Inflammatory macrophage treated with lipopolysaccharide for 4 hours (primary cell): Measurements from ENCODE around the gene ARHGAP44.
A peak's percentile ranks its signal among the peaks of the same experiment; 100 is the strongest.

Experiments used
- DNase-seq: peaks from one replicate; pipeline ENCODE4 v3.0.0-alpha.2; 2020

ARHGAP44 gene, protein sequence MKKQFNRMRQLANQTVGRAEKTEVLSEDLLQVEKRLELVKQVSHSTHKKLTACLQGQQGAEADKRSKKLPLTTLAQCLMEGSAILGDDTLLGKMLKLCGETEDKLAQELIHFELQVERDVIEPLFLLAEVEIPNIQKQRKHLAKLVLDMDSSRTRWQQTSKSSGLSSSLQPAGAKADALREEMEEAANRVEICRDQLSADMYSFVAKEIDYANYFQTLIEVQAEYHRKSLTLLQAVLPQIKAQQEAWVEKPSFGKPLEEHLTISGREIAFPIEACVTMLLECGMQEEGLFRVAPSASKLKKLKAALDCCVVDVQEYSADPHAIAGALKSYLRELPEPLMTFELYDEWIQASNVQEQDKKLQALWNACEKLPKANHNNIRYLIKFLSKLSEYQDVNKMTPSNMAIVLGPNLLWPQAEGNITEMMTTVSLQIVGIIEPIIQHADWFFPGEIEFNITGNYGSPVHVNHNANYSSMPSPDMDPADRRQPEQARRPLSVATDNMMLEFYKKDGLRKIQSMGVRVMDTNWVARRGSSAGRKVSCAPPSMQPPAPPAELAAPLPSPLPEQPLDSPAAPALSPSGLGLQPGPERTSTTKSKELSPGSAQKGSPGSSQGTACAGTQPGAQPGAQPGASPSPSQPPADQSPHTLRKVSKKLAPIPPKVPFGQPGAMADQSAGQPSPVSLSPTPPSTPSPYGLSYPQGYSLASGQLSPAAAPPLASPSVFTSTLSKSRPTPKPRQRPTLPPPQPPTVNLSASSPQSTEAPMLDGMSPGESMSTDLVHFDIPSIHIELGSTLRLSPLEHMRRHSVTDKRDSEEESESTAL

DNA sequence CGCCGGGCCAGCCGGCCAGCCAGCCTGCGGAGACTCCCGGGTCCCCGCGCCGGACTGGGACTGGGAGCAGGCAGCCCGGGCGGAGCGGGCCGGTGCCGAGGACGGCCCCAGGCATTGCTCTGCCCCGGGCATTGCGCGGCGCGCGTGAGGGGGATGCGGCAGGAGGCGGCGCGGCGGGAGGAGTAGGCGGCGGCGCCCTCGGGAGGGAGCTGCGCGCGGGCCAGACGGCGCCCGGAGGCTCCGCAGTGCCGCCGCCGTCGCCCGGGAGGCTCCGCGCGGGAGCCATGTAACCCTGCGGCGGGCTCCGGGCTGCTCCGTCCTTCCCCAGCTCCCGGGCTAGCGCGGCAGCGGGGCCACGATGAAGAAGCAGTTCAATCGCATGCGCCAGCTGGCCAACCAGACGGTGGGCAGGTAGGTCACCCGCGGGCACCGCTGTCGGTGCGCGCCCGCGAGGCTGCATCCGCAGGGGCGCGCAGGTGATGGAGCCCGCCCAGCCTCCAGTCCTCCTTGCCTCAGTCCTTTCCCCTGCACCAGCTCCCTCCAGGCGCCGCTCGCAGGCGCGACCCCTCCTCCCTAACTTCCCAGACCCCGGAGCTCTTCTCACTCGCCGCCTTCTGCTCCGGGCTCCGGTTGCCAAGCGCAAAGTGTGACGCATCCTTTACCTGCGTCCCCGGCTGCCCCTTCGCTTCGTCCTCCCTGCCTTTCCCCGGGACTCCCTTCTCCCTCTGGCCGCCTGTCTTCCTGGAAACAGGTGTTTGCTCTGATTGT is at the start of gene ARHGAP44:
Gene ARHGAP44, plus strand, starts transcription at position 18 of the 768 bp plus-strand sequence. Its CDS starts 341 bp downstream, at position 359.
- DNase-seq, result no peak

DNA sequence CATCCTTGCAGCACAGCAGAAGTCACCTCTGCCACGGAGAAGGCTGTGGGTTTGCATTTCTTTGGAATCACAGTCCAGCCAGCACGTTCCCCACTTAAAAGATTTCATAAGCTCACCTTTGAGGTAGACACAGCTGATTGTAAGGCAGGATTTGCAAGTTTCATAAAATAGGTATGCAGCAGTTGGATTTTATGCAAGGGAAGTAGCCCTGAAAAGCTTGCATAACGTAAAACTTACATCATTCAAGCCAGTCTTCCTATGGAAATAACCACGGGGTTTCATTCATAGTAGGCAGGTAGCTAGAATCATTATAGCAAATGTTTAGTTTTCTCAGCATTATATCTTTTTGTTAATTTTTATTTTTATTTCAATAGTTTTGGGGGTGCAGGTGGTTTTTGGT is 49.8 kb upstream of the ARHGAP44 start:
- no peak for DNase-seq

DNA sequence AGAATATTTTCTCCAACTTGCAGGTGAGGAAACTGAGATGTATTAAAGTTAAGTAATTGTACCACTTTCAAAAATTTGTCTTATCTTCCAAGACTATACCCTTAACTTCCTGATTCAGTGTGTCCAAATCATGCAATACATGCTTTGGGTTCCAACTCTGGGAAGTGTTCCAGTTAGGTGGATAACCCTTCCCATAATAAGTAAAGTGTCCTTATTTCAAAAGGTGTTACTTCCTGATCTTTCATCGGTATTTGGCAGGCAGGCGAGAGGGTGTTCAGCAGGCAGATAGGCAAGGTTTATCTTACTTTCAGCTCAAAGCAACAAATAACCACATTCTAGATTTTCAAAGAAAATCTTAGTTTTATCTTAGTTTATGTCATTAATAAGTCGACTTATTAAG is 46.3 kb upstream of the ARHGAP44 start:
- no peak for DNase-seq

DNA sequence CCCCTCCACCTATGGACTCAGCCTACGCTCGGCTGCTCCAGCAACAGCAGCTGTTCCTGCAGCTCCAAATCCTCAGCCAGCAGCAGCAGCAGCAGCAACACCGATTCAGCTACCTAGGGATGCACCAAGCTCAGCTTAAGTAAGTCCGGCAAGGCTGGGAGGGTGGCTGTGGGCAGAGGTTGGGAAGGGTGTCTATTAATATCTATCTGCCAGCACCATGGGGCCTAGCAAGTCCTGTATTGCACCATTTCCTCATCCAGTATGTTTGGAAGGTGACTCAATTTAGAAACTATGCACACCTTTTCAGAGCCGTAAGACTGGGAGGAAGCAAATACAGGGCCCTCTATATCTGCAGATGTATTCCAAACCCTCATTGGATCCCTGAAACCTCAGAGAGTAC is 45.0 kb upstream of the ARHGAP44 start:
- no peak for DNase-seq

DNA sequence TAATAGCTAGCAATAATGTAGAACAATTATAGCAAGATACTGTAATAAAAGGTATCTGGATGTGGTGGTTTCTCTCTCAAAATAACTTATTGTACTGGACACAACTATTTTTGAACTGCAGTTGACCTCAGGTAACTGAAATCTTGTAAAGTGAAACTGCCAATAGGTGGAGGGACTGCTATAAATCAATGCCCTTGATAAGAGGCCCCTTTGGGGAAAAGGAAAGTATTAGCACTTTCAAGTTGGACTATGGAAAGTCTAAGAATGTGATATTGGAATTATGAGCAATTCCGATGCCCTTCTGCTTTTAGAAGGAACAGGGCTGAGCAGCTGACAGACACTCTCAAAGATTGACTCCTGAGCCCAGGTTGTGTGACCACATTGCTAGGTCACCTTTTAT is 44.5 kb upstream of the ARHGAP44 start:
- no peak for DNase-seq

DNA sequence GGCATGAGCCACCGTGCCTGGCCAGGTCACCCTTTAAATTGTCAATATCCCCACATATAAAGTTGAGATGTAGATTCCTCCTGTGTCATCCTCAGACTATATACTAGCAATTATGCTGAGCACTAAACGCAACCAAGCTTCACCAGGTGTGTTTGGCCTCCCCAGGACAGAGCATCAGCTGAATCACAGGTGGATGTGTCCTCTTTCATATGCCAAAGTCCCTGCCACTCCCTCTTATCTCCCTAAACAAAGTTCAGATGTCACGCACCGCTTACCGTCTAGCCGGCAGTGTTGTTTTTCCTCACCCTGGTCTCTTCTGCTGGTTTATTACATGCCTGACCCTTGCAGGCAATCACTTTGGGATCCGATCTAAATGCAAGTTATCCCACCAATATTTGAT is 43.8 kb upstream of the ARHGAP44 start:
- no peak for DNase-seq

DNA sequence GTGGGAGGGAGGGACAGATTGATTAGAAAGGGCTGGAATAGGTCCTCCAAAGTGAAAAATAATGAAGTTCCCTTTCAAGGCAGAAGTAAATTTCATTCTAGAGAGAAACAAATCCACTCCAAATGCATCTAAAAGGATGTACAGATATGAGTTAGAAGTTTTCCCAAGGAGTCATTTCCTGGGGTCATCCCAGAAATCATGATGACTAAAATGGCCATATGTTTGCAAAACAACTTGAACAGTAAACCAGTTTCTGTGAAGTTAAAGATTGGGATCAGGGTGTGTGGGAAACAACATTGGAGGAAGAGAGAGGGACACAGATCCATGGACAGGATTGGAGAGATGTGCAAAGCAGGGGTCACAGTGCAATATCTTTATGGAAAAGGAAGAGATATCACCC is 32.5 kb upstream of the ARHGAP44 start:
- no peak for DNase-seq

DNA sequence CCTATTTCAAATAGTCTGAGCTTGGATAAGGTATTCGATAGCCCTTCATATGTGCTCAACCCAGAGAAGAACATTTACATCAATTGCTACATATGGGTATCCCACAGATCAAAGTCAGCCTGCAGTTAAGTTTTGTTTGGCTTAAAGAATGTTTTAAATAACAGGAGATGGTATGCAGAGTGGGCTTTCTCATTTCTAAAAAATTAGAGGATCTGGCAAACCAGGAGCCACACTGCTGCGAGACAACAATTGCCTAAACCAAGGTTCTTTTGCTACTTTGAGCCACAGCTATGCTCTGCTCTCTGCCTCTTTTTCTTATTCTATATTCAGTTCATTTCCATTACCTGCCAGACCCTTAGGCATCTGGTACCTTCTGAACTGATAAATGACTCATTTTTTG is 30.2 kb upstream of the ARHGAP44 start:
- DNase-seq, result no peak

DNA sequence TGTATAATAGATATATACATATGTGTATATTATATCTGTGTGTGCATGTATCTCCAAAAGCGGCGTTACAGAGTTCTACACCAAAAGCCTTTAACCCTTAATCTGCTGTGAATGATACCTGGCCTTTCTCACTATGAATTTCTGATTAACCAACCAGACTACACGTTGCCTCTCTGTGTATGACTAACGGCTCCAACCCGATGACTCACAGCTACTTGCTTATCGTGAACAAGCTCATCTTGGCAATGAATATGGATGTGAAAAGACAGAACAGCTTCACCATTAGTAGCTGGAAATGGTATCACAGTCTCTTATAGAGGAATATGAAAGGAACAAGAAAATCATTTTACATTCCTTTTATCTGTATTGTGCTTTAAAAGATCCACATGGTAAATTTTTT is 23.8 kb upstream of the ARHGAP44 start:
- no peak for DNase-seq

DNA sequence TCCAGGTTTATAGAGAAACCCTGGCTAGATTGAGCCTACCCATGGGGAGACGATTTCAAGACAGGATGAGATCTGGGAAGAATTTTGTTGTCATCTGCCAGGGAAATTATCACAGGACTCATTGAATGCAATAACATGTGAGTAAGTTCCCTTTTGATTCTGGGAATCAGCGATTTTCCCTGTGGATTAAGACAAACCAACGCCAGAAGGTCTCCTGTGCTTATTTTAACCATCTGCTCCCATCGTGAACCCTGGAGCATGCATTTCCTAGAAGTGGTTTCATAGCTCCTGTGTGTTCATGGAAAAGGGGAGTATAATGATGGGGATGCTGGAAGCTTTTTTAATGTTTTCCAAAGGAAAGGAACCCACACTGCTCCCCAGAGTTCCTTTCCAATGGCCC is 21.0 kb upstream of the ARHGAP44 start:
- no peak for DNase-seq

DNA sequence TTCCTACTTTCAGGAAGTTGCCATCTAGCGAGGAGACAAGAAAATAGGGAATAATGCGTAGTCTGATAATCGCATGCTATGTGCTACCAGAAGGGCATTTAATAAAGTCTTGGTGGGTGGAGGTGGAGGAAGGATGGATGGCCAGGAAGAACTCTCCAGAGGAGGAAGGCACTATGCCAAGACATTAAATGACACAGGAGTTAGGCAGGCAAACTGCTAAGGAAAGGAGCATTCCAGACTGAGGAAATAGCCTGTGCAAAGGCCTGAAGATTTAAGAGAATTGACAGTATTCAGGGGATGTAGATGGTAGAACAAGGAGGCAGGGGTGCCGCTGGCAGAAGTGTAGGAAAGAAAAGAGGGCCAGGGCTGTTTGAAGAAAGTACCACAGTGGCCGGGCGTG is 19.3 kb upstream of the ARHGAP44 start:
- no peak for DNase-seq

DNA sequence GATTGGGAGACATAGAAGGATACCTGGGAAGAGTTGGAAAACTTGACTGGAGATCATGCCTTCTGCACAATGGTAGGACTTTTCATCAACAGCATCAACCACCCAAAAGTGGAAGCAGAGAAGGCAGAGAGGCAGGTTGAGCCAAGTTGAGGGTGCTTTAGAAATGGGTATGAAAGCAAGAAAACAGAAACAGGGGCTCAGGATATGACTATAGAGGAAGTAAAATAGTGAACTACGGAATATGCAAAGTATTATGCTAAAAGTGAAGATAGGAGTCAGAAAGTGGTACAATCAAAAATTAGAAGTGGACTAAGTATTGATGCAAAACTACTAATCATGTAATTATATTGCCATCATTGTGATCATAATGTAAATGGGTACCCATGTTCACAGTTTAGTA is 16.1 kb upstream of the ARHGAP44 start:
- no peak for DNase-seq

DNA sequence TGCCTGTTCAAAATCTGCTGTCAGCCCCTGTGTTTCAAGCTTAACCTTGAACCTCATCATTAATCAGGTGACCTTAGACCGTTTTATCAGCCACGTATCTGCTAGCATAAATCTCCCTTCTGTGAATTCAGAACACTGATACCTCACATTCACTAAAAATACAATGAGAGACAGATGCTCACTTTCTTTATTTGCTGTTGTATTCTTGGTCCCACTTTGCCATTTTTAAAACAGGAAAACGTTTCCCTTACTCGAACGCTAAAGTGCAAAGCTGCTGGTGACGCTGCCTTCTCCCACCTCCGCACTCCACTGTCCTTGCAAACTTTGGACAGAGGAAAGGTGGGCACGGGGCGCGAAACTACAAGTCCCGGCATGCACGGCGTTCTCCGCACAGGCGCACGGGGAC is 220 bp upstream of the ARHGAP44 start:
- DNase-seq, result peak; percentile 9

DNA sequence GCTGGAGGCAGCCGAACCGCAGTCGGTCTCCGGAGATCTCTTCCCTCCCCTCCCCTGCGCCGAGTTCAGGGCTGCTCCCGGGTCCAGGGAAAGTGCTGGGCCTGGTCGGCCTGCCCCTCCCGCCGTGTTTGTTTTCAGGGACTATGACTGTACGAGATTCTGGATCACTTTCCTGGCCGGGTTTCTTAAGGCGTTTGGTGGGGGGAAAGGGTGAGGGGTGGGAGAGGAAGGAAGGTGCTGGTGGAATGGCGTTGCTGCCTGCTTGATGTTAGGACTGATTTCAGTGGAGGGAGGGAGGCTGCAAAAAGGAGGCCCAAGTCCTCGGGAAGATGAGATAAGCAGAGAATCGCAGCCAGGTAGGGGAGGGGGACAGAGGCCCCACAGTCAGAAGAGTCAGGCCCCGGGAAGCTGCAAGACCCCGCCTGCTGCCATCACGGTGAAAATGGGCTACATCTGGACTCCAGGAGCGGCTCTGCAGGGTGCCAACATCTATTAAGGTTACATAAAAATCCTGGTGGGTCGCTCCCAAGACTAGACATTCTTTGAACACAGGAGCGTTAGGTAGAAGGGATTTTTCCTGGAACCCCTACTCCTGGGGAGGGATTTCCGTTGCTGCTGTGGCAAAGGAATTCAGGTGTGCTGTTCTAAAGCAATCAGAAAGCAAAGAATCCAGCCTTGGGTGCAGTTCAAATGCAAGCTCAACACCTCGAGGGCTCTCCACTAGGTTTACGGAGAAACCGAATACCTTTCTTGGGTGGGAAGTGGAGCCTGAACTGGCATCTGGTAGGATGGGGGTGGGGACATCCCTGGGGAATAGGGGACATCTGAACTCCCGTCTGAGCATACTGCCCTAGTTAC is 1.2 kb downstream of the ARHGAP44 start:
- DNase-seq, result no peak

DNA sequence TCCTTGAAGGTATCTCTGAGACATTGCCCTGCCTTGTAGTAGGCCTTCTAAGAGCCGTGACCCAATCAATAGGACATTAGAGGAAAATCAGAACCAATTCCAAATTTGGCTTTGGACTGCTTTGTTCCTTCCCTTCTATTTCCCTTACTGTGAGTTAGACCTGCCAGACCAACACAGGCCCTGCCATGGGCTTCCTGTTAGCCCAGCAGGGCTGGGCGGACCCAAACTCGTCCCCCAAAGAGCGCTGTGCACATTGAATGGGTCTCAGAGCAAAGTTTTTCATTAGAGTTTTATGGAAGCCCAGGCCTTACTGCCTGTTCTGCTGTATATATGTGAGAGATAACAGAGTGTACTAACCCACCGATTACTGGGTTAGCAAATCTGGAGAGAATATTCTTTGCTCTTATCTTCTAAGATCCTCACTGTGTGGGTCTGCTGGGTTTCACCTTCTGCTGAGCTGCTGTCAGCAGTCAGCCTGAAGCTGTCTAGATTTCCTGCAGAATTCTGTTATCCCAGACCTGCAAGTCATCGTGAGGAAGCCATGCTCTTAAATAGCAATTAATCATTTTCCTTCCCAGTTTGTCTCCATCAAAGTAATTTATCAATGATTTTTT is 5.7 kb downstream of the ARHGAP44 start:
- no peak for DNase-seq

DNA sequence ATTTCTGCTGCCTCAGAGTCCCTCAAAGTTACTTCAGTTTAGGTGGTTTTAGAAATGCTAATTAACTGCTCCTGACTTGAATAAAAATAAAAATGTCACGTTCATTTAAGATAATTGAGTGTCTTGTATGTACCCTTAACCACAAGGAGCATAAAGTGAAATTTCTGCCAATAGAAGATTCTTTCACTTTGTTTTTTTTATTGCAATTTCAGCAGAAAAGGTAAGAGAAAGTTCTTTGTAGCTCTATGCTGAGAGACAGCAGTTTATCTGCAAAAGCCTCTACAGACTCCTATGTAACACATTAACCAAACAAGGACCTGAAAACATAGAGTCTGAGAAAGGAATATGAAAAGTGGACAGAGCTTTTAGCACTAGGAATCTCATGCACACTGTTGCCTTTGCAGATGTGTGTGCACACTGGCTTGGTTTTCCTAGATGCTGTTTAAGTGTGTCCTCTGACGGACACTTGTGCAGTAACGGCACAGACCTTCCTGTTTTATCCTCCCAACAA is 11.6 kb downstream of the ARHGAP44 start:
- DNase-seq, result no peak

DNA sequence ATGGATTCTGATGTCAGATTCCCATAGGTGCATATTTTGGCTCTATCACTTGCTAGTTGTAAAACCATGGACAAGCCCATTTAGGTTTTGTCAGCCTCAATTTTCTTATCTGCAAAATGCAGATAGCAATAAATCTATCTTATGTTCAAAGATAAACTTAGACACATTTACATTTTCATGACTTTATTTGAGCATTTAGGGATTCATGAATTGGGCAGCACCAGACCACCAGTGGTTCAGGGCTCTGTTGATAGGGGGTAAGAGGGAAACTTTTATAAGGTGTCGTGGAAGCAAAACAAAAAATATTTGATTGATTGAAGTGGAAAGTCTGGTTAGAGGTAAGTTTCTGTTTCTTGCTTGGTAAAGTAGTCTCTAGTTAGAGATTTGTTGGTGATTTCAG is 17.3 kb downstream of the ARHGAP44 start:
- no peak for DNase-seq

DNA sequence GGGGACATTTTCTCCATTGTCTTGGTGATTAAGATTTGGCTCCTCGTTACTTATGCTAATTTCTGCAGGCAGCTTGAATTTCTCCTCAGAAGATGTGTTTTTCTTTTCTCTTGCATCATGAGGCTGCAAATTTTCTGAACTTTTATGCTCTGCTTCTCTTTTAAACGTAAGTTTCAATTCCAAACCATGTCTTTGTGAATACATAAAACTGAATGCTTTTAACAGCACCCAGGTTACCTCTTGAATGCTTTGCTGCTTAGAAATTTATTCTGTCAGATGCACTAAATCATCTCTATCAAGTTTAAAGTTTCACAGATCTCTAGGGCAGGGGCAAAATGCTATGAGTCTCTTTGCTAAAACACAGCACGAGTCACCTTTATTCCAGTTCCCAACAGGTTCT is 19.4 kb downstream of the ARHGAP44 start:
- no peak for DNase-seq

DNA sequence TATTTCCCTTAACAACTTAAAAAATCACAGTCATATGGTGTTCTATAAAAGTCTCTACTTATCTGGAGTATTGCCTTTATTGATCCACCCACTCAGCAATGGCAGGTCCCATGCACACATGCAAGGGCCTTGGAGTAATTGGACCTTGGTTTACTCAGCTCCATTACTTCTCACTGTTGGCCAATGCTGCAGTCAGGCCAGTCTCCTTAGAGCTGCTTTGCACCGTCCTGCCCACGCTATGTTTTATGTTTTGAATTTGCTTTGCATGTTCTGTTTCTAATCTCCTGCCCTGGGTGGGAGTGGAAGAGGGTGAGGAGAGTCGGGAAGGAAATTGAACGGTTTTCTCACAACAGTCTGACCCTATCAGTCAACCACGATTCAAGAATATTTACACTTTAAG is 23.6 kb downstream of the ARHGAP44 start:
- DNase-seq, result no peak

DNA sequence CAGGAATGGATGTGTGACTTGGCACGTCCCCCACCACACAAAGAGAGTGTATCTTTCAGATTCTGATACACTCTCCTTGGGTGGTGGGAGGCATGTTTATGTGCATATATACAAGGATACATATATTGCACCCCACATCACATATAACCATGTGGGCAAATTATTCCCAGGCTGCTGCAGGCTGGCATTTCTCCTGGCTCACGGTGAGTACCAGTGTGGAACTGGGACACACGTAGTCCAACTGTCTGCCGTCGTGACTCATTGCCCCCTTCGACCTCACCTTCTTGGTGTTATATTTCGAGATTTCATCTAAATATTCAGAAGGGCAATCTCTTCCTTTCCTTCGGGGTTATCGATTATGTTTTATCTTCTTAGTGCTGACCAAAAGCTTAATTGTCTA is 24.4 kb downstream of the ARHGAP44 start:
- no peak for DNase-seq

DNA sequence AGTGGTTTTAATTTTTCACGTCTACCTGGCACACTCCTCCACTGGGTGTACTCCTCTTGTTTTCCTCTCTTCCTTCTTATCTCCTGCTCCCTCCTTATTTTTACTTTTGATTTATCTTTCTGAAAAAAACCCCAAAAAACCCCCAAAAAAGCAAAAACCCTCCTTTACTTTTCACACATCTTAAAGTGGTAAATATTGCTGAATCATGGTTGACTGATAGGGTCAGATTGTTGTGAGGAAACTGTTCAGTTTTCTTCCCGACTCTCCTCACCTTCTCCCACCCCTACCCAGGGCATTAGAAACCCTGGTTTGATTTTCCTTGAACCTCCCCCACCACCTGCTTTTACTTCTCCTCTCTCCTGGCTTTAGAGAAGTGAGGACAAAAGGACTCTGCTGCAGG is 25.4 kb downstream of the ARHGAP44 start:
- DNase-seq, result no peak

DNA sequence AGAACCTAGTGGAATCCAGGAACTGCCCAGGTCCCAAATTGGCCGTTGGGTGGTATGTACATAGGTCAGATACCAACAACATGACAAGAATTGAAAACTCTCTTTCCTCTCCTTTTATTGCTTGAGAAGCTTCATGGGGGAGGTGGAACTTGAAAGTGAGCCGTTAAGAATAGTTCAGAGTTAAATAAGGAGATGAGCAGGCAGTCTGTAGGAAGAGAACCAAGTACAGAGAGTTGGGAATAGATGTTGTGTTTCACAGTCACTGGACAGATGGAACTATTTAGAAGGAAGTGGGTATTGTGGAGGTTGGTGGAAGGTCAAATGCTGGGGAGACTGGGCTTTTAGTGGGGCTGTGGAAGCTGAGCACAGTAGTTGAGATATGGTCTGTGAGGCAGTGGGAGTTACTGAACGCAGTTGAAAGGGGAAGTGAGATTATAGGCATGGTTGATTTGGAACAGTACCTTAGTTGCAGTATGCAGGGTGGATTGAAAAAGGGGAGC is 26.4 kb downstream of the ARHGAP44 start:
- no peak for DNase-seq
